Rectal smooth muscle tissue (tissue), 1 donor: Measurements from ENCODE around the gene PITX1.
"Not testable (repeated sequence)": the region's sequence is repeated elsewhere in the genome, so short reads cannot be mapped to it uniquely, and the experiment has no call there.

Experiments
- H3K27ac ChIP-seq: one replicate; pipeline ENCODE4 v1.7.0; 2013; ENCODE audit warnings: low read depth, low read length, inconsistent platforms
- H3K27me3 ChIP-seq: one replicate; pipeline ENCODE4 v1.7.0; 2013; ENCODE audit warnings: low read length; ENCODE audit not compliant: control insufficient read depth, insufficient read depth
- H3K36me3 ChIP-seq: one replicate; pipeline ENCODE4 v1.7.0; 2013; ENCODE audit warnings: low read length; ENCODE audit not compliant: control insufficient read depth, insufficient read depth
- H3K4me1 ChIP-seq: one replicate; pipeline ENCODE4 v1.7.0; 2013; ENCODE audit warnings: low read length; ENCODE audit not compliant: control insufficient read depth, insufficient read depth
- H3K4me3 ChIP-seq: one replicate; pipeline ENCODE4 v1.7.0; 2013; ENCODE audit warnings: low read length
- H3K9ac ChIP-seq: one replicate; pipeline ENCODE4 v1.7.0; 2013; ENCODE audit warnings: low read length

Gene PITX1

DNA sequence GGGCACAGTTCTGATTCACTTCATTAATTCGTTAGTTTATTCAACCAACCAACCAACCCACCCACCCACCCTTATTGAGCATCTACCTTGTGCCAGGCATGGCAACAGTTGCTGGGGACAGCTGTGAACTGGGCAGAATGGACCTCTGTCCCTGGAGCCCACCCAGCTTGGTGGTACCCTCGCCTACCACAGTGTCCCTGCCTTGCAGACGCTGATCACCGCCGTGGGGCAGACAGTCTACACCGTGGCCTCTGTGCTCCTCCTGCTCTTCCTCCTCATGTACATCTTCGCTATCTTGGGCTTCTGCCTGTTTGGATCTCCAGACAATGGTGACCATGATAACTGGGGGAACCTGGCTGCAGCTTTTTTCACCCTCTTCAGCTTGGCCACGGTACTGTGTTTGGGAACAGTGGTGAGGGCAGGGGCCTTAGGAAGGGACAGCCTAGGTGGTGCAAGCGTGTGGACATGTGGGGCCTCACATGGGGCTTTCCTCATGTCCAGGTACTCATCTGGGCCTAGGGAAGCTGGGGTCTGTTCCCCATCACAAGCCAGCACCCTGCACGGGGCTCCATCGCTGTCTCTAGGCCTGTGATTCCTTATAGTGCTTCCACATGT lies 26.2 kb downstream of the PITX1 start:
- Histone ChIP-seq H3K36me3 (no peaks in the 10 kb centered on the region), H3K4me3 (no peak overlapping the region), H3K27me3 (no peaks in the 10 kb centered on the region), H3K4me1 (no peaks in the 10 kb centered on the region), H3K9ac (no peak overlapping the region), H3K27ac (no peak overlapping the region)

DNA sequence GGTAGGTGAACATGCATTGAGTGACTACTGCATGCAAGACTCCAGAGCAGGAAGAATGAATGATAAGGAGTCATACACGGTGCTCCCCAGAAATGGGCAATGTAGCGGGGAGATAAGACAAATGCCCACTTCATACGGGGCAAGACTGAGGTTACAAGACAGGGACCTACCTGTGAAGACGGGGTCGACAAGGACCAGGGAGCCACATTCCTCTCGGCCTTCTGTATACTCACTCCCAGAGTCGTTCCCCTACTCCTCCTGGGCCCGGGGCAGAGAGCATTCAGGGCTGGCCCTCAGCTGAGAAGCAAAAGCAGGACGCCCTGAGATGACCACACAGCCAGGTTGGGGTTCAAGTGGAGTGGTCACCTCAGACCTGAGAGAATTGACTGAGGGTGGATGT lies 26.7 kb downstream of the PITX1 start:
- Histone ChIP-seq H3K36me3 (no peaks in the 10 kb centered on the region), H3K4me3 (no peak overlapping the region), H3K27me3 (no peaks in the 10 kb centered on the region), H3K27ac (no peak overlapping the region), H3K9ac (no peak overlapping the region), H3K4me1 (no peaks in the 10 kb centered on the region)

DNA sequence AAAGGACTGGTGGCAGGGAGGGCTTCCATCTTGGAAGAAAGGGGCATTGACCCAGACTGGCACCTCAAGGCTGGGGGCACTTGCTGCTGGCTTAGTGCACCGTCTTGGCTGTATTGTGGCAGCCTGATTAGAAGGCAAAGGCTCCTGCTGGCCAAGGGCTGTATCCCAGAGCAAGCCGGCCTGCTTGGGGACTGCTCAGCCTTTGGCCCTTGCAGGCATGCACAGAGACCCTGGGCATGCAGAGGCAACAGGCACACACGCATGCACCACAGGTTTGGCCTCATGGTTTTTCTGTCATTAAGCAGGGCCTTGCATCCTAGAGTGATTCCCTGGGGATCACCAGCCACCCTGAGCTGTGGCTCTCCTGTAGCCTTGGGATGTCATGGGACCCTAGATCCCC lies 29.0 kb downstream of the PITX1 start:
- Histone ChIP-seq H3K27me3 (no peaks in the 10 kb centered on the region), H3K27ac (no peak overlapping the region), H3K4me3 (no peak overlapping the region), H3K9ac (no peak overlapping the region), H3K36me3 (no peaks in the 10 kb centered on the region), H3K4me1 (no peaks in the 10 kb centered on the region)

- Histone ChIP-seq H3K27ac (no peak overlapping the region), H3K36me3 (no peaks in the 10 kb centered on the region), H3K9ac (no peak overlapping the region), H3K4me3 (no peak overlapping the region), H3K4me1 (no peaks in the 10 kb centered on the region), H3K27me3 (no peaks in the 10 kb centered on the region)
Observed at GRCh38 chr5:135004376-135004775, 29.7 kb downstream of the PITX1 start.

GRCh38 chr5:134998068-134998467 lies 36.0 kb downstream of the PITX1 start:
- not testable (repeated sequence) for H3K36me3 ChIP-seq, H3K27ac ChIP-seq, H3K27me3 ChIP-seq, H3K4me1 ChIP-seq, H3K4me3 ChIP-seq, H3K9ac ChIP-seq

DNA sequence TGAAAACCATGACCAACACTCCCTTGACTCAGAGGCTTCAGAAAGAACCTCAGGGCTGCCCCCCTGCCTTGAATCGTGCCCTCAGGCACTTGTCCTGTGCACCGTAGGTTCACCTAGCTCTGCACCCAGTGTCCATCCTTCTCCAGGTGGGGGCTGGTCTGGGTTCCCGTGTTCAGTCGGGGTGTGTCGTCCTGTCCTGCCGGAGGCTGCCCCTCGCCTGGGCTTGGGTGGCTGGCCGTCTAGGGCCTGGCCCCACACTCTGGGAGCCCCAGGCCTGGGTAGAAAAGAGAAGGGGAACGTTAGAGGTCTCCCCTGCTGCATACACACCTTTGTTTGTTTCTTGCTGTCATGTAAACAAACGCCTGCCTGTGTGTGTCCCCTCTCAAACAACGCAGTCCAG lies 37.0 kb downstream of the PITX1 start:
- no peaks in the 10 kb centered on the region for H3K4me1 ChIP-seq
- H3K4me3 ChIP-seq: no peak overlapping the region
- H3K36me3 ChIP-seq: no peaks in the 10 kb centered on the region
- no peaks in the 10 kb centered on the region for H3K27me3 ChIP-seq
- H3K27ac ChIP-seq: no peak overlapping the region
- H3K9ac ChIP-seq: no peak overlapping the region

DNA sequence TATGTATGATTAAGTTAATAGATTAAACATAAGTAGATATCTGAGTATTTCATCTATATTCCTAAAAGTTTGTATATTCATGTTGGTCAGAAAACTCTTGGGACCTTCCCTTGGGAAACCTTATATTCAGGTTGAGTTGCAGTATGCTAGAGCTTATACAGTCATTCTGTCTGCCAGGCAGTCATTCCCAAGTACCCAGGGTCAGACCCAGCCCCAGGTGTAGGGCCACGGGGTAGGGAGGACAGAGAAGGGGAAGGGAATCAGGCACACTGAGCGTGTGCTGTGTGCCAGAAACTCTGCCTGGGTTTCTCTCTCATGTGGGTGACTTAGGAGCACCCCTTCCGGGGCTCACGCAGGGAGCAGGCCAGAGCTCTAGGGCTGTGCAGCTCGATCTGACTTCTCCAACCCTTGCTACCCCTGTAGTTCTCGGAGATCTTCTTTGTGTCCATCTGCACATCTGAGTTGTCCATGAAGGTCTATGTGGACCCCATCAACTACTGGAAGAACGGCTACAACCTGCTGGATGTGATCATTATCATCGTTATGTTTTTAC lies 38.1 kb downstream of the PITX1 start:
- H3K36me3 ChIP-seq: no peaks in the 10 kb centered on the region
- H3K4me3 ChIP-seq: no peak overlapping the region
- H3K27me3 ChIP-seq: no peaks in the 10 kb centered on the region
- no peak overlapping the region for H3K27ac ChIP-seq
- no peak overlapping the region for H3K9ac ChIP-seq
- no peaks in the 10 kb centered on the region for H3K4me1 ChIP-seq

DNA sequence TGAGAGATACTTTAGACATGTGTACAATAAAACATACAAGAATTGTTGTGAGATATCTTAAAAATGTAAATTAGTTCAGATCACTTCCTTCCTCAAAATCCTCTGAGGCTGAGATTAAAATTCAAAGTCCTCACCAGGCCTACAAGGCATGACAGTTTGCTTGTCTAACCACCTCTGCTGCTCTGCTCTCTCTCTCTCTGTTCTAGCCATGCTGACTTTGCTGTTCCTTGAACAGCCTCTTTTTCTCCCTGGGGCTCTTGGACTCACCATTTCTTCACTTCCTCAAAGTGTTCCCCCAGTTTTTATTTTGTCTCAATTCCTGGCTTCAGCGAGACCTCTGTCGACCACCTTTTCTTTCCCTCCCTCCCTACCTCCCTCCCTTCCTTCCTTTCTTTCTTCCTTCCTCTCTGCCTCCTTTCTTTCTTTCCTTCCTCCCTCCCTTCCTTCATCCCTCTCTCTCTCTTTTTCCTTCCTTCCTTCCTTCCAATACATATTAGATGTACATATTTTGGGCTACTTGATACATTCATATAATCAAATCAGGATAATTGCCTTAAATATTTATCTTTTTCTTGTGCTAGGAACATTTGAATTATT lies 39.4 kb downstream of the PITX1 start:
- Histone ChIP-seq H3K4me1 (no peaks in the 10 kb centered on the region), H3K27me3 (no peaks in the 10 kb centered on the region), H3K9ac (no peak overlapping the region), H3K36me3 (no peaks in the 10 kb centered on the region), H3K27ac (no peak overlapping the region), H3K4me3 (no peak overlapping the region)

- Histone ChIP-seq H3K27ac (no peak overlapping the region), H3K9ac (no peak overlapping the region), H3K4me1 (no peaks in the 10 kb centered on the region), H3K36me3 (no peaks in the 10 kb centered on the region), H3K4me3 (no peak overlapping the region), H3K27me3 (no peaks in the 10 kb centered on the region)
Observed at GRCh38 chr5:134993161-134993560, 40.9 kb downstream of the PITX1 start.

- Histone ChIP-seq H3K4me3 (no peak overlapping the region), H3K36me3 (no peaks in the 10 kb centered on the region), H3K9ac (no peak overlapping the region), H3K4me1 (no peaks in the 10 kb centered on the region), H3K27ac (no peak overlapping the region), H3K27me3 (no peaks in the 10 kb centered on the region)
Observed at GRCh38 chr5:134992148-134992547, 41.9 kb downstream of the PITX1 start.

DNA sequence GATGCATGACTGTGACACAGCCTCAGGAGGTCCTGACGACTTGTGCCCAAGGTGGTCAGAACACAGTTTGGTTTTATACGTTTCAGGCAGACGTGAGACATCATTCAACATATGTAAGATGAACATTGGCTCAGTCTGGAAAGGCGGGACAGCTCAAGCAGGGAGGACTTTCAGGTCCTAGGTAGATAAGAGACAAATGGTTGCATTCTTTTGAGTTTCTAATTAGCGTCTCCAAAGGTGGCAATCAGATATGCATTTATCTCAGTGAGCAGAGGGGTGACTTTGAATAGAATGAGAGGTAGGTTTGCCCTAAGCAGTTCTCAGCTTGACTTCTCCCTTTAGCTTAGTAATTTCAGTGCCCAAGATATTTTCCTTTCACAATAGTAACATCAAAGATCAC lies 43.8 kb downstream of the PITX1 start:
- H3K27ac ChIP-seq, H3K9ac ChIP-seq, H3K4me3 ChIP-seq, H3K36me3 ChIP-seq, H3K27me3 ChIP-seq, H3K4me1 ChIP-seq: not testable (repeated sequence)

DNA sequence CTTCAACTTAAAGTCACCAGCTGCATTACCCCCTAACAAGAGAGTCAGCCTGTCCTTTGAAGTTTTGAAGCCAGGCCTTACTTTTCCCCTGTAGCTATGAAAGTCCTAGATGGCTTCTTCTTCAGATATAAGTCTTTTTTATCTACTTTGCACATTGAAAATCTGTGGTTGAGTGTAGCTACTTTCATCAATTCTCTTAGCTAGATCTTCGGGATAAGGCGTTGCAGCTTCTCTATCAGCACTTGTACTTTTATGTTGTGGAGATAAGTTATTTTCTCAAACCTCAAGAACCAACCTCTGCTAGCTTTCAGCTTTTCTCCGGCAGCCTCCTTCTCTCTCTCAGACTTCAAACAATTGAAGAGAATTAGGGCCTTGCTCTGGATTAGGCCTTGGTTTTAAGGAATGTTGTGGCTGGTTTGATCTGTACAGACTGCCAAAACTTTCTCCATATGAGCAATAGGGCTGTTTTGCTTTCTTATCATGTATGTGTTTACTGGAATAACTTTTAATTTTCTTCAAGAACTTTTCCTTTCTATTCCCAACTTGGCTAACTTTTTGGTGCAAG lies 44.7 kb downstream of the PITX1 start:
- Histone ChIP-seq H3K36me3 (no peaks in the 10 kb centered on the region), H3K27ac (no peak overlapping the region), H3K9ac (no peak overlapping the region), H3K4me1 (no peaks in the 10 kb centered on the region), H3K27me3 (no peaks in the 10 kb centered on the region), H3K4me3 (no peak overlapping the region)

DNA sequence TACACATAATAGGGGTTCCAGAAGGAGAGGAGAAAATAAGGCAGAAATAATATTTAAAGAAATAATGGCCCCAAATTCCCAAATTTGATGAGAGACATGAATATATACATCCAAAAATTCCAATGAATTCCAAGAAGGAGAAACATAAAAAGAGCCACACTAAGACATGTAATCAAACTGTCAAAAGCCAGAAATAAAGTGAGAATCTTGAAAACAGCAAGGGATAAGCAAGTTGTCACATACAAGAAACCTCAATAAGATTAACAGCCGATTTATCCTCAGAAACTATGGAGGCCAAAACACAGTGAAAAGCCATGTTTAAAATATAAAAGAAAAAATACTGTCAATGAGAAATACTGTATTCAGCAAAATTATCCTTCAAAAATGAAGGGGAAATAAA lies 51.8 kb downstream of the PITX1 start:
- Histone ChIP-seq H3K27ac (no peak overlapping the region), H3K27me3 (no peaks in the 10 kb centered on the region), H3K4me3 (no peak overlapping the region), H3K4me1 (no peaks in the 10 kb centered on the region), H3K9ac (no peak overlapping the region), H3K36me3 (no peaks in the 10 kb centered on the region)
